H9 (cell line): ENCODE measurements around the gene LPCAT3. TPM values are rescaled to one million over a fixed set of nuclear protein-coding genes. Genes with fewer than 3 reads are reported as not detected.

Experiments used
- DNase-seq: peaks from one replicate; pipeline ENCODE4 v3.0.0-alpha.2; 2017
- H2AFZ ChIP-seq: one replicate; pipeline ENCODE4 v1.6.1; 2013; ENCODE audit warnings: mild to moderate bottlenecking, low read length, control low read depth, moderate library complexity
- H2AK5ac ChIP-seq: 2 replicates; pipeline ENCODE4 v1.6.1; 2013; ENCODE audit warnings: low read length, control low read depth, mixed read lengths; ENCODE audit not compliant: insufficient read length
- H2BK120ac ChIP-seq: one replicate; pipeline ENCODE4 v1.6.1; 2013; ENCODE audit warnings: low read depth, mild to moderate bottlenecking, low read length, control low read depth, inconsistent platforms; ENCODE audit not compliant: poor library complexity, severe bottlenecking
- H2BK12ac ChIP-seq: 2 replicates; pipeline ENCODE4 v1.6.1; 2013; ENCODE audit warnings: low read length, control low read depth, mixed read lengths, low read depth; ENCODE audit not compliant: insufficient read length
- H2BK15ac ChIP-seq: 2 replicates; pipeline ENCODE4 v1.6.1; 2013; ENCODE audit warnings: low read depth, low read length, control low read depth
- H2BK20ac ChIP-seq: one replicate; pipeline ENCODE4 v1.6.1; 2013; ENCODE audit warnings: low read depth, mild to moderate bottlenecking, low read length, control low read depth, inconsistent platforms; ENCODE audit not compliant: poor library complexity, severe bottlenecking
- H2BK5ac ChIP-seq: 2 replicates; pipeline ENCODE4 v1.6.1; 2013; ENCODE audit warnings: low read length, control low read depth, mixed read lengths; ENCODE audit not compliant: insufficient read length
- H3K14ac ChIP-seq: 2 replicates; pipeline ENCODE4 v1.6.1; 2013; ENCODE audit warnings: low read length, control low read depth; ENCODE audit not compliant: insufficient read depth
- H3K18ac ChIP-seq: 2 replicates; pipeline ENCODE4 v1.6.1; 2013; ENCODE audit warnings: low read depth, mild to moderate bottlenecking, mixed read lengths, low read length, control low read depth; ENCODE audit not compliant: insufficient read length
- H3K23ac ChIP-seq: 2 replicates; pipeline ENCODE4 v1.6.1; 2013; ENCODE audit warnings: low read length, control low read depth, mixed read lengths, low read depth; ENCODE audit not compliant: insufficient read length
- H3K23me2 ChIP-seq: 2 replicates; pipeline ENCODE4 v1.6.1; 2013; ENCODE audit warnings: low read depth, mild to moderate bottlenecking, mixed read lengths, low read length, control low read depth; ENCODE audit not compliant: insufficient read length, poor library complexity, severe bottlenecking
- H3K27ac ChIP-seq: 2 replicates; pipeline ENCODE4 v1.5.1; 2013; ENCODE audit warnings: low read length, control low read depth, mixed read lengths, low read depth; ENCODE audit not compliant: insufficient read length
- H3K27me3 ChIP-seq: 2 replicates; pipeline ENCODE4 v1.6.1; 2013; ENCODE audit warnings: low read length, control low read depth, inconsistent platforms; ENCODE audit not compliant: insufficient read depth
- H3K4ac ChIP-seq: 2 replicates; pipeline ENCODE4 v1.6.1; 2013; ENCODE audit warnings: low read depth, mild to moderate bottlenecking, control low read depth, inconsistent platforms, low read length, moderate library complexity
- H3K4me1 ChIP-seq: 2 replicates; pipeline ENCODE4 v1.6.1; 2013; ENCODE audit warnings: low read length, control low read depth, inconsistent platforms; ENCODE audit not compliant: insufficient read depth
- H3K4me2 ChIP-seq: 2 replicates; pipeline ENCODE4 v1.6.1; 2013; ENCODE audit warnings: low read length, control low read depth, mixed read lengths; ENCODE audit not compliant: insufficient read length, insufficient read depth
- H3K56ac ChIP-seq: 2 replicates; pipeline ENCODE4 v1.6.1; 2013; ENCODE audit warnings: low read depth, mild to moderate bottlenecking, mixed read lengths, low read length, control low read depth; ENCODE audit not compliant: insufficient read length
- H3K79me1 ChIP-seq: 2 replicates; pipeline ENCODE4 v1.6.1; 2013; ENCODE audit warnings: low read depth, mild to moderate bottlenecking, moderate library complexity, low read length, control low read depth, inconsistent platforms; ENCODE audit not compliant: insufficient read depth, poor library complexity, severe bottlenecking
- H3K79me2 ChIP-seq: 2 replicates; pipeline ENCODE4 v1.6.1; 2013; ENCODE audit warnings: low read length, control low read depth, inconsistent platforms; ENCODE audit not compliant: insufficient read depth
- H3K9ac ChIP-seq: 2 replicates; pipeline ENCODE4 v1.6.1; 2013; ENCODE audit warnings: low read length, control low read depth, mixed read lengths; ENCODE audit not compliant: insufficient read length; ENCODE audit errors: extremely low read depth
- H3K9me3 ChIP-seq: one replicate; pipeline ENCODE4 v1.6.1; 2013; ENCODE audit warnings: low read depth, low read length, inconsistent platforms; ENCODE audit not compliant: control insufficient read depth
- H3T11ph ChIP-seq: one replicate; pipeline ENCODE4 v1.6.1; 2013; ENCODE audit warnings: mild to moderate bottlenecking, low read length, control low read depth, inconsistent platforms
- H4K20me1 ChIP-seq: one replicate; pipeline ENCODE4 v1.6.1; 2013; ENCODE audit not compliant: control insufficient read depth, insufficient read length, insufficient read depth
- H4K5ac ChIP-seq: 2 replicates; pipeline ENCODE4 v1.6.1; 2013; ENCODE audit warnings: low read depth, mild to moderate bottlenecking, mixed read lengths, low read length, control low read depth; ENCODE audit not compliant: insufficient read length
- H4K8ac ChIP-seq: replicated peaks from 2 replicates; pipeline ENCODE4 v1.6.1; 2013; ENCODE audit warnings: low read length, control low read depth, mixed read lengths, low read depth; ENCODE audit not compliant: insufficient read length
- H4K91ac ChIP-seq: 2 replicates; pipeline ENCODE4 v1.6.1; 2013; ENCODE audit warnings: low read depth, mild to moderate bottlenecking, moderate library complexity, mixed read lengths, low read length, control low read depth; ENCODE audit not compliant: insufficient read length
- H3K27ac Mint-ChIP-seq, 3 experiments: 2 replicates in 2 of 3; 3 replicates in 1 of 3; pipeline ENCODE4 v1.8.0; 2020 to 2021; ENCODE audit warnings: mixed read lengths in 3 of 3, mild to moderate bottlenecking in 1 of 3, moderate library complexity in 1 of 3
- H3K27me3 Mint-ChIP-seq: 2 replicates; pipeline ENCODE4 v1.8.0; 2021; ENCODE audit warnings: low read depth, mild to moderate bottlenecking, moderate library complexity, mixed read lengths
- H3K36me3 Mint-ChIP-seq, 3 experiments: 2 replicates in 2 of 3; 3 replicates in 1 of 3; pipeline ENCODE4 v1.8.0; 2020 to 2021; ENCODE audit warnings: low read depth in 3 of 3, mixed read lengths in 3 of 3; ENCODE audit not compliant: insufficient read depth in 1 of 3
- H3K4me1 Mint-ChIP-seq, 2 experiments: 2 replicates each; pipeline ENCODE4 v1.8.0; 2020; ENCODE audit warnings: mixed read lengths in 2 of 2
- H3K4me3 Mint-ChIP-seq, 2 experiments: 2 replicates in 1 of 2; 3 replicates in 1 of 2; pipeline ENCODE4 v1.8.0; 2020 to 2021; ENCODE audit warnings: mild to moderate bottlenecking in 2 of 2, mixed read lengths in 2 of 2, moderate library complexity in 1 of 2
- H3K9me3 Mint-ChIP-seq, 2 experiments: 2 replicates in 1 of 2; 3 replicates in 1 of 2; pipeline ENCODE4 v1.8.0; 2020; ENCODE audit warnings: mild to moderate bottlenecking in 2 of 2, mixed read lengths in 2 of 2, moderate library complexity in 1 of 2
- WGBS: extraction: QIAGEN DNeasy Blood & Tissue Kit; methylation state at CpG from one replicate; pipeline ENCODE4 v1.1.7; 2013; ENCODE audit warnings: missing lambda C conversion rate, low lambda C conversion rate, mixed read lengths; ENCODE audit not compliant: insufficient read length; ENCODE audit errors: extremely low coverage; 5-methylcytosine and 5-hydroxymethylcytosine counted together
- total RNA-seq: library from RNA; stranded (reverse); gene quantifications from 2 replicates; pipeline ENCODE4 v1.2.1, GENCODE V29; 2021
- TF ChIP-seq, protein P1 (sequence below): fragments of 200-600 bp; sonication (generic); conservative IDR thresholded peaks from 3 replicates; pipeline ENCODE4 v1.8.0; 2021; ENCODE audit warnings: antibody characterized with exemption, mild to moderate bottlenecking

The LPCAT3 gene
- total RNA-seq, 1 experiment from 2014 or later = 47.7 TPM

DNA sequence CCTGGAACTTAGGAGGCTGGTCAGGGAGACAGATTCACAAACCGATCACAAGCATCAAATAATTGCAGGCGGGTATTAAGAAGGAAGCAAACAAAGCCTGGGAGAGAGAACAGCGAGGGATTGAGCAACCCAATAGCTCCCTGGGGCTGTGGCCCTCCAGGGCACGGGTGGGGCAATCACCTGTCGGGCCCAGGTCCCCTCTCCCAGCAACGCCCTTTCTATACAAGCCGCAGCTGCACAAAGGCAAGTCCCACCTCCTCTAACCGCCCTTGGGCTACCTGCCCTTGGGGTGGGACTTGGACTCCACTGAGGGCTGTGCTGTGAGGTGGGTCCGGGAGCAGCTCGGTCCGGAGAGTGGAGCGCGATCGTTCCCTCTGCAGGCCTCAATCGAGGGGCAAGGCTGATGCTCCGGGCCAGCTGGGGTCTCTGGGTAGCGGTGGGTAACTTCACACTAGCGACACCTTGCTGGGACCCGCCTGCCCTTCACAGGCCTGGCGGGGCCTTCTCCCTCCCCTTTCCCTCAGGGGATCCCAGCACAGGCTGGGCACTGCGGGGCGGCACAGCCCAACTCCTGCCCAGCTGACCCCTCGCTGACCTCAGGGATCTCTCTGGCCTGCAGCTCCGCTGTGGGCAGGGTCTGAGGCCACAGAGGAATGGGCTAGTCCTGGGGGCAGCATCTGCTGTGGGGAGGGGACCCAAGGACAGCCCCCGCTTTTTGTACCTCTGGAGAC lies 55.8 kb downstream of the LPCAT3 start:
- Histone ChIP-seq H3K9ac (peak overlapping the region; percentile 54), H4K8ac (no peak overlapping the region), H3K27ac (no peak overlapping the region), H3K18ac (peak overlapping the region; percentile 71), H3K79me2 (no peaks in the 10 kb centered on the region; the same call in 1 of the 2 replicates), H3K27me3 (no peaks in the 10 kb centered on the region), H3K4me1 (peaks cover 6% of the 10 kb centered on the region; the same call in 1 of the 2 replicates), H3K4ac (no peak overlapping the region), H2AK5ac (no peak overlapping the region), H2BK5ac (no peak overlapping the region), H2BK20ac (no peak overlapping the region), H2BK15ac (peak overlapping the region; percentile 18; the same call in 1 of the 2 replicates), H2BK120ac (no peak overlapping the region), H2BK12ac (no peak overlapping the region), H3K79me1 (no peaks in the 10 kb centered on the region), H3K4me2 (peak overlapping the region; percentile 72), H4K91ac (peak overlapping the region; percentile 10), H3K14ac (peak overlapping the region; percentile 79), H3K56ac (no peak overlapping the region), H2AFZ (no peak overlapping the region), H4K20me1 (peaks cover 2% of the 10 kb centered on the region), H4K5ac (no peak overlapping the region), H3T11ph (no peak overlapping the region), H3K9me3 (no peaks in the 10 kb centered on the region), H3K23ac (no peak overlapping the region), H3K23me2 (peaks cover 17% of the 10 kb centered on the region)
- Mint-ChIP-seq H3K27me3 (no peaks in the 10 kb centered on the region; the same call in 1 of the 2 replicates), H3K9me3 (no peaks in the 10 kb centered on the region), H3K4me1 (peaks cover 45 to 60% of the 10 kb centered on the region in 2 experiments), H3K36me3 (peaks cover 18 to 33% (median 22%) of the 10 kb centered on the region in 3 experiments), H3K27ac (peak overlapping the region; percentile 98 to 99 (median 99)), H3K4me3 (peak overlapping the region; percentile 68 to 82)
- peak; percentile 81 for DNase-seq
- TF ChIP-seq, protein P1, sequence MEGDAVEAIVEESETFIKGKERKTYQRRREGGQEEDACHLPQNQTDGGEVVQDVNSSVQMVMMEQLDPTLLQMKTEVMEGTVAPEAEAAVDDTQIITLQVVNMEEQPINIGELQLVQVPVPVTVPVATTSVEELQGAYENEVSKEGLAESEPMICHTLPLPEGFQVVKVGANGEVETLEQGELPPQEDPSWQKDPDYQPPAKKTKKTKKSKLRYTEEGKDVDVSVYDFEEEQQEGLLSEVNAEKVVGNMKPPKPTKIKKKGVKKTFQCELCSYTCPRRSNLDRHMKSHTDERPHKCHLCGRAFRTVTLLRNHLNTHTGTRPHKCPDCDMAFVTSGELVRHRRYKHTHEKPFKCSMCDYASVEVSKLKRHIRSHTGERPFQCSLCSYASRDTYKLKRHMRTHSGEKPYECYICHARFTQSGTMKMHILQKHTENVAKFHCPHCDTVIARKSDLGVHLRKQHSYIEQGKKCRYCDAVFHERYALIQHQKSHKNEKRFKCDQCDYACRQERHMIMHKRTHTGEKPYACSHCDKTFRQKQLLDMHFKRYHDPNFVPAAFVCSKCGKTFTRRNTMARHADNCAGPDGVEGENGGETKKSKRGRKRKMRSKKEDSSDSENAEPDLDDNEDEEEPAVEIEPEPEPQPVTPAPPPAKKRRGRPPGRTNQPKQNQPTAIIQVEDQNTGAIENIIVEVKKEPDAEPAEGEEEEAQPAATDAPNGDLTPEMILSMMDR = no peak
- no CpG with 5 or more reads among the region's 25 CpGs for WGBS
